Progenitor cell of endocrine pancreas (in vitro differentiated cells): ENCODE data around the gene PDCD4. TPM values are rescaled to one million over a fixed set of nuclear protein-coding genes. Genes with fewer than 3 reads are reported as not detected.
A peak's percentile ranks its signal among the peaks of the same experiment; 100 is the strongest.

Experiments
- DNase-seq: peaks from one replicate; pipeline ENCODE4 v3.0.0; 2021; ENCODE audit warnings: low spot score; ENCODE audit not compliant: unreplicated experiment
- H3K27ac Mint-ChIP-seq: 2 replicates; pipeline ENCODE4 v1.8.0; 2021; ENCODE audit warnings: mild to moderate bottlenecking, moderate library complexity, mixed read lengths
- H3K27me3 Mint-ChIP-seq: 2 replicates; pipeline ENCODE4 v1.8.0; 2021; ENCODE audit warnings: mixed read lengths
- H3K36me3 Mint-ChIP-seq: 2 replicates; pipeline ENCODE4 v1.8.0; 2022; ENCODE audit warnings: mixed read lengths; ENCODE audit not compliant: insufficient read depth
- H3K4me1 Mint-ChIP-seq: 2 replicates; pipeline ENCODE4 v1.8.0; 2021; ENCODE audit warnings: low read depth, mixed read lengths
- H3K4me3 Mint-ChIP-seq: 2 replicates; pipeline ENCODE4 v1.8.0; 2021; ENCODE audit warnings: low read depth, mild to moderate bottlenecking, moderate library complexity, mixed read lengths
- H3K9me3 Mint-ChIP-seq: 2 replicates; pipeline ENCODE4 v1.8.0; 2021; ENCODE audit warnings: low read depth, mixed read lengths
- CTCF ChIP-seq: fragments of 200-600 bp; sonication (generic); IDR thresholded peaks from one replicate; pipeline ENCODE4 v1.5.0; 2021; ENCODE audit warnings: antibody characterized with exemption, mild to moderate bottlenecking; ENCODE audit not compliant: unreplicated experiment
- total RNA-seq: library from RNA; stranded (reverse); gene quantifications from 2 replicates; pipeline ENCODE4 v1.2.1, GENCODE V29; 2021

Gene PDCD4
- total RNA-seq, 1 donor from 2014 or later = 172 TPM

GRCh38 chr10:110900983-110901382 is 29.3 kb downstream of the PDCD4 start:
- Mint-ChIP-seq H3K36me3 (peaks cover 7% of the 10 kb centered on the region), H3K27me3 (no peaks in the 10 kb centered on the region), H3K4me1 (peaks cover 4% of the 10 kb centered on the region), H3K27ac (no peak overlapping the region), H3K9me3 (no peaks in the 10 kb centered on the region), H3K4me3 (no peak overlapping the region)
- TF ChIP-seq CTCF = no peak
- no peak for DNase-seq

- no peaks in the 10 kb centered on the region for H3K9me3 Mint-ChIP-seq
- TF ChIP-seq CTCF = no peak
- H3K4me1 Mint-ChIP-seq = no peaks in the 10 kb centered on the region
- DNase-seq = no peak
- peak overlapping the region; percentile 3 for H3K27ac Mint-ChIP-seq
- peaks cover 7% of the 10 kb centered on the region for H3K36me3 Mint-ChIP-seq
- no peak overlapping the region for H3K4me3 Mint-ChIP-seq
- no peaks in the 10 kb centered on the region for H3K27me3 Mint-ChIP-seq
Measured at GRCh38 chr10:110901954-110902819, 30.5 kb downstream of the PDCD4 start.

GRCh38 chr10:110903280-110904278 is 31.9 kb downstream of the PDCD4 start:
- Mint-ChIP-seq H3K9me3 (no peaks in the 10 kb centered on the region), H3K27ac (no peak overlapping the region), H3K4me1 (peaks cover 2% of the 10 kb centered on the region), H3K27me3 (no peaks in the 10 kb centered on the region), H3K36me3 (peaks cover 6% of the 10 kb centered on the region), H3K4me3 (no peak overlapping the region)
- TF ChIP-seq CTCF = no peak
- DNase-seq = no peak

GRCh38 chr10:110910138-110910537 is 38.4 kb downstream of the PDCD4 start:
- no peaks in the 10 kb centered on the region for H3K27me3 Mint-ChIP-seq
- H3K9me3 Mint-ChIP-seq = no peaks in the 10 kb centered on the region
- peaks cover 4% of the 10 kb centered on the region for H3K4me1 Mint-ChIP-seq
- H3K27ac Mint-ChIP-seq = no peak overlapping the region
- no peak overlapping the region for H3K4me3 Mint-ChIP-seq
- H3K36me3 Mint-ChIP-seq = no peaks in the 10 kb centered on the region
- TF ChIP-seq CTCF = no peak
- no peak for DNase-seq

GRCh38 chr10:110912374-110912773 is 40.6 kb downstream of the PDCD4 start:
- no peak for DNase-seq
- Mint-ChIP-seq H3K36me3 (peaks cover 1% of the 10 kb centered on the region), H3K27me3 (no peaks in the 10 kb centered on the region), H3K9me3 (no peaks in the 10 kb centered on the region), H3K4me1 (peaks cover 6% of the 10 kb centered on the region), H3K27ac (no peak overlapping the region), H3K4me3 (no peak overlapping the region)
- TF ChIP-seq CTCF = no peak
